GM12878 (cell line): Measurements from ENCODE around the gene SFT2D3. TPM values are rescaled to one million over a fixed set of nuclear protein-coding genes. Genes with fewer than 3 reads are reported as not detected.

Experiments used
- ATAC-seq: fragments of 200-7000 bp; cut with Tn5 transposase; 3 replicates; pipeline ENCODE4 v1.9.1; 2020; ENCODE audit warnings: mild to moderate bottlenecking, moderate library complexity
- BruUV-seq: library from RNA; stranded (reverse); fragments of 400-500 nt; replicated peaks from 2 replicates; lab custom pipeline; 2021; lab: Mats Ljungman, UMichigan
- CTCF ChIA-PET: fragments of 300-600 bp; sonication (Branson Sonifier 250); formaldehyde crosslinking; extraction: SDS; loops from one replicate; lab custom pipeline; 2021; ENCODE audit warnings: inconsistent platforms; lab: Yijun Ruan, JAX
- POLR2A ChIA-PET: fragments of 350-600 bp; formaldehyde crosslinking; extraction: SDS; loops from one replicate; lab custom pipeline; 2021; ENCODE audit warnings: inconsistent platforms; lab: Charles Lee
- RAD21 ChIA-PET: fragments of 300-600 bp; sonication (Branson Sonifier 250); formaldehyde crosslinking; loops from one replicate; lab custom pipeline; 2023; ENCODE audit warnings: antibody characterized with exemption; ENCODE audit not compliant: unreplicated experiment; lab: Charles Lee
- SMC1A ChIA-PET: fragments of 300-600 bp; sonication (Branson Sonifier 250); formaldehyde crosslinking; loops from one replicate; lab custom pipeline; 2023; ENCODE audit not compliant: unreplicated experiment, uncharacterized antibody; lab: Charles Lee
- DNase-seq: peaks from one replicate; pipeline ENCODE4 v3.0.0-alpha.2; 2011; ENCODE audit warnings: low read depth, low spot score
- FAIRE-seq: peaks from 3 replicates; lab custom pipeline; 2011; peaks lifted over from hg19 to GRCh38; lab: Jason Lieb, UNC
- H2AFZ ChIP-seq: 2 replicates; pipeline ENCODE4 v1.6.0; 2011; ENCODE audit warnings: low read depth, low read length, control low read depth; ENCODE audit not compliant: control insufficient read depth
- H3K27ac ChIP-seq: 2 replicates; pipeline ENCODE4 v1.5.1; 2011; ENCODE audit warnings: control low read depth; ENCODE audit not compliant: control insufficient read depth, insufficient read depth
- H3K27me3 ChIP-seq, 2 experiments: replicated peaks in 1 of 2; 2 replicates each; pipeline versions ENCODE4 v1.6.0 to v1.6.1; 2011; ENCODE audit warnings: low read length in 1 of 2; ENCODE audit not compliant: control insufficient read depth in 2 of 2, insufficient read depth in 2 of 2
- H3K36me3 ChIP-seq, 2 experiments: 2 replicates each; pipeline ENCODE4 v1.5.1; 2011; ENCODE audit warnings: low read length in 1 of 2; ENCODE audit not compliant: control insufficient read depth in 2 of 2, insufficient read depth in 2 of 2
- H3K4me1 ChIP-seq: 2 replicates; pipeline ENCODE4 v1.6.1; 2011; ENCODE audit warnings: mild to moderate bottlenecking, low read length, moderate library complexity, mixed read lengths; ENCODE audit not compliant: control insufficient read depth, insufficient read depth
- H3K4me2 ChIP-seq: 2 replicates; pipeline ENCODE4 v1.6.0; 2011; ENCODE audit warnings: control low read depth; ENCODE audit not compliant: control insufficient read depth, insufficient read depth
- H3K4me3 ChIP-seq: fragments of 200-600 bp; sonication (generic); 2 replicates; pipeline ENCODE4 v1.5.1; 2016
- H3K79me2 ChIP-seq: 2 replicates; pipeline ENCODE4 v1.6.0; 2011; ENCODE audit warnings: low read length; ENCODE audit not compliant: control insufficient read depth, insufficient read depth
- H3K9ac ChIP-seq: 2 replicates; pipeline ENCODE4 v1.8.0; 2011; ENCODE audit warnings: low read length, control low read depth, mixed read lengths; ENCODE audit not compliant: control insufficient read depth, insufficient read depth
- H3K9me3 ChIP-seq: replicated peaks from 3 replicates; pipeline ENCODE4 v1.5.1; 2011; ENCODE audit warnings: mild to moderate bottlenecking, low read length; ENCODE audit not compliant: control insufficient read depth, insufficient read depth
- H4K20me1 ChIP-seq: 2 replicates; pipeline ENCODE4 v1.6.0; 2011; ENCODE audit not compliant: control insufficient read depth, insufficient read depth
- CHD4 ChIP-seq: fragments of 200-600 bp; sonication (generic); IDR thresholded peaks from 2 replicates; pipeline ENCODE4 v1.6.1; 2016; ENCODE audit warnings: mild to moderate bottlenecking
- HDAC6 ChIP-seq: fragments of 200-600 bp; sonication (generic); IDR thresholded peaks from one replicate; pipeline ENCODE4 v1.8.0; 2017; ENCODE audit warnings: antibody characterized with exemption; ENCODE audit not compliant: unreplicated experiment
- HDGF ChIP-seq: fragments of 450-650 bp; IDR thresholded peaks from 2 replicates; pipeline ENCODE4 v1.6.1; 2016; ENCODE audit warnings: antibody characterized with exemption
- MXI1 ChIP-seq: fragments of 150-350 bp; IDR thresholded peaks from 2 replicates; pipeline ENCODE4 v1.6.1; 2011; ENCODE audit warnings: low read depth, mild to moderate bottlenecking, inconsistent platforms, low read length, improper control_type of control experiment
- NFXL1 ChIP-seq: fragments of 450-650 bp; IDR thresholded peaks from 2 replicates; pipeline ENCODE4 v1.6.1; 2017; ENCODE audit warnings: antibody characterized with exemption, mild to moderate bottlenecking, borderline replicate concordance
- RAD21 ChIP-seq: IDR thresholded peaks from 2 replicates; pipeline ENCODE4 v1.6.1; 2011; ENCODE audit warnings: mild to moderate bottlenecking, low read depth, low read length, moderate library complexity; ENCODE audit not compliant: insufficient read depth
- SREBF2 ChIP-seq: IDR thresholded peaks from 2 replicates; pipeline ENCODE4 v1.6.1; 2012; ENCODE audit warnings: mild to moderate bottlenecking, low read length
- SUZ12 ChIP-seq: fragments of 200-600 bp; sonication (generic); IDR thresholded peaks from one replicate; pipeline ENCODE4 v1.6.1; 2018; ENCODE audit warnings: antibody characterized with exemption, mild to moderate bottlenecking; ENCODE audit not compliant: unreplicated experiment
- TCF3 ChIP-seq: IDR thresholded peaks from 2 replicates; pipeline ENCODE4 v1.6.1; 2012; ENCODE audit warnings: low read depth, mild to moderate bottlenecking, low read length, borderline replicate concordance; ENCODE audit not compliant: insufficient read depth
- ZZZ3 ChIP-seq: IDR thresholded peaks from 2 replicates; pipeline ENCODE4 v1.6.1; 2011; ENCODE audit warnings: low read depth; ENCODE audit not compliant: control insufficient read depth, insufficient read length
- WGBS: methylation state at CpG from one replicate; pipeline ENCODE4 v1.1.6; 2016; ENCODE audit warnings: low lambda C conversion rate; ENCODE audit not compliant: insufficient replicate concordance, insufficient coverage; ENCODE audit errors: missing lambda C conversion rate; 5-methylcytosine and 5-hydroxymethylcytosine counted together
- in situ Hi-C: fragments of 300-500 bp; cut with MboI; formaldehyde crosslinking; loops from 9 replicates; pipeline ENCODE4 v1.14.3; 2018; ENCODE audit warnings: mixed read lengths
- intact Hi-C: fragments of 100-400 bp; cut with micrococcal nuclease; formaldehyde crosslinking; loops from one replicate; pipeline ENCODE4 v1.14.2; 2022; ENCODE audit not compliant: unreplicated experiment
- polyA plus RNA-seq, 11 experiments: library from polyadenylated mRNA; depleted of rRNA in 4 of 11; unstranded in 6 of 11; stranded (reverse) in 5 of 11; fragments of >200 nt; fragmentation: Nextera tagmentation in 4 of 11; fragmentation: Illumina TruSeq in 1 of 11; extraction: Ambion mirVana in 4 of 11; extraction: Trizol in 1 of 11; gene quantifications; 1 replicate in 1 of 11; 2 replicates in 10 of 11; pipeline versions ENCODE4 v1.2.1 to v1.2.3, GENCODE V29; 2011 to 2016; ENCODE audit warnings: inconsistent platforms in 2 of 11, missing spikeins in 2 of 11, low read depth in 1 of 11
- total RNA-seq, 4 experiments: library from RNA; depleted of rRNA in 3 of 4; stranded (reverse); fragments of >200 nt in 3 of 4; fragmentation: Illumina TruSeq in 1 of 4; extraction: Trizol in 1 of 4; gene quantifications; 2 replicates each; pipeline versions ENCODE4 v1.2.1 to v1.2.3, GENCODE V29; 2013 to 2021
- TF ChIP-seq, protein P1 (sequence below): fragments of 450-650 bp; IDR thresholded peaks from 2 replicates; pipeline ENCODE4 v1.6.1; 2017; ENCODE audit warnings: mild to moderate bottlenecking, low read depth, inconsistent platforms; ENCODE audit not compliant: poor library complexity, severe bottlenecking
- TF ChIP-seq, protein P2 (sequence below): fragments of 450-650 bp; IDR thresholded peaks from 2 replicates; pipeline ENCODE4 v1.6.1; 2018; ENCODE audit warnings: borderline replicate concordance, mild to moderate bottlenecking; ENCODE audit not compliant: partially characterized antibody

SFT2D3 gene
- total and polyA plus RNA-seq, 10 of the 15 experiments (the other 5 are each of a cell fraction or from before 2014, with no cell fraction given): 4.2 to 8.4 (median 6.6) TPM; not detected in 4

DNA sequence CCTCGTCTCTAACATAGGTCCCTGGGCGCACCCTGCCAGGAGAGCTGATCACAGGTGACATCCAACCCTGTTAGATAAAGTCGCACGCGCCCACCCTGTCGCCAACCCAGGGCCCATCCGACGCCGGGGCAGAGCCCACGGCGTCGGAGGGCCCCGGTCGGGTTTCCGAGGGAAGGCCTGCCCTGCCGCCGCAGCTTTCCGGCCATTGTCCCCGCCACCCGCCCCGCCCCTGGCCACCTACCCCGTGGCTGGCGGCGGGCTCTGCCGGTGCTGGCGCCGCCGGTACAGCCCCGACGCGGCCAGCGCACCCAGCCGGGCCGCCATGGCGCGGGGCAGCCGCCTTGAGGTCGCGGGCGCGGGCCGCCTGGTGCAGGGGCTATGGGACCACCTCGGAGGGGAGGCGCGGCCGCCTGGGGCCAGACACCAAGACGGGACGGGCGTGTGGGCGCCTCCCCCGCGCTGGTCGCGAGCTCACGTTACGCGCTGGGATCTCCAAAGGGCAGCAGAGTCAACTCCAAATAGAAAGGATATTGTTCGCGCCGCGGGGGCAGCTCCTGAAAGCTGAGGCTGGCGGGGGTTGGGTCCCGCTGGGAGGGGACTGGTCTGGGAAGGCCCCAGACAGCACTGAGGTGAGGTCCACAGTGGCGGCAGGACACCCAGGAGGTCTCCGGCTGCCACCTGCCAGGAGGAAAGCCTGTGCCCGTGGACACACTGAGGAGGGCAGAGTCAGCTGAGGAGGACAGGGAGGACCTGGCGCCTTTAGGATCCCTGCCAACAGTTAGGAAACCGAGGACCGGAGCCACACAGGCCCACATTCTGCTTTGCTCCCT is 37.0 kb upstream of the SFT2D3 start:
- Histone ChIP-seq H3K27me3 (peaks cover 7 to 8% of the 10 kb centered on the region in 2 experiments), H3K4me2 (no peak overlapping the region), H3K9ac (no peak overlapping the region), H3K79me2 (no peaks in the 10 kb centered on the region), H3K4me1 (no peaks in the 10 kb centered on the region), H3K4me3 (no peak overlapping the region), H2AFZ (no peak overlapping the region), H4K20me1 (no peaks in the 10 kb centered on the region), H3K36me3 (no peaks in the 10 kb centered on the region), H3K9me3 (no peaks in the 10 kb centered on the region), H3K27ac (no peak overlapping the region)
- ChIA-PET RAD21 (no interaction called here), POLR2A (no interaction called here), CTCF (interaction anchor here (1.7 kb wide), 1 partner anchor 12 kb away, joined by 4 read pairs; no protein-coding TSS in a partner anchor), SMC1A (no interaction called here)
- intact Hi-C loops (no loop called here), in situ Hi-C loops (no loop called here)
- BruUV-seq: no TSS peak
- 25% methylated on average over 67 of the region's 69 CpGs for WGBS
- ATAC-seq (no peak), DNase-seq (no peak), FAIRE-seq (no peak)
- TF ChIP-seq SUZ12 (peak; percentile 73), NFXL1 (no peak)

DNA sequence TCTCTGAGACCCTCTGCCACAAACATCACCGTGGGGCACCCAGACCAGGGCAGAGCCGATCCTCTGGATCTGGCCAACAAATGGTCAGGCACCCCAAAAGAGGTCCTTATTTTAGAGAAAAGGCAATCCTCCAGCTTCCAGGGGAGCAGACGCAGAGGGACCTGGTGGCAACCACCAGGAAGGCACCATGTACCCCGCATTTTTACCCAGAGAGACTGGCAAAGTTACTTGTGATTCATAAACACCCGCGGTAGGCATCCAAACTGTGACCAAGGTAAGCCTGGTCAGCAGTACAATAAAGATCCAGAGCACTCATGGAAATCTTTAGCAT is 36.4 kb upstream of the SFT2D3 start:
- ChIA-PET CTCF (interaction anchor here (1.7 kb wide), 1 partner anchor 13 kb away, joined by 4 read pairs; no protein-coding TSS in a partner anchor), RAD21 (no interaction called here), POLR2A (no interaction called here), SMC1A (no interaction called here)
- intact Hi-C loops (no loop called here), in situ Hi-C loops (no loop called here)
- Histone ChIP-seq H3K27ac (no peak overlapping the region), H3K4me3 (no peak overlapping the region), H3K4me2 (no peak overlapping the region), H3K27me3 (peaks cover 7 to 8% of the 10 kb centered on the region in 2 experiments), H3K9ac (no peak overlapping the region), H4K20me1 (no peaks in the 10 kb centered on the region), H3K4me1 (no peaks in the 10 kb centered on the region), H3K9me3 (no peaks in the 10 kb centered on the region), H3K79me2 (no peaks in the 10 kb centered on the region), H2AFZ (no peak overlapping the region), H3K36me3 (no peaks in the 10 kb centered on the region)
- FAIRE-seq: no peak
- BruUV-seq: no TSS peak
- no peak for DNase-seq
- 71% methylated on average over 6 of the region's 6 CpGs for WGBS
- ATAC-seq: no peak
- TF ChIP-seq, protein P1, sequence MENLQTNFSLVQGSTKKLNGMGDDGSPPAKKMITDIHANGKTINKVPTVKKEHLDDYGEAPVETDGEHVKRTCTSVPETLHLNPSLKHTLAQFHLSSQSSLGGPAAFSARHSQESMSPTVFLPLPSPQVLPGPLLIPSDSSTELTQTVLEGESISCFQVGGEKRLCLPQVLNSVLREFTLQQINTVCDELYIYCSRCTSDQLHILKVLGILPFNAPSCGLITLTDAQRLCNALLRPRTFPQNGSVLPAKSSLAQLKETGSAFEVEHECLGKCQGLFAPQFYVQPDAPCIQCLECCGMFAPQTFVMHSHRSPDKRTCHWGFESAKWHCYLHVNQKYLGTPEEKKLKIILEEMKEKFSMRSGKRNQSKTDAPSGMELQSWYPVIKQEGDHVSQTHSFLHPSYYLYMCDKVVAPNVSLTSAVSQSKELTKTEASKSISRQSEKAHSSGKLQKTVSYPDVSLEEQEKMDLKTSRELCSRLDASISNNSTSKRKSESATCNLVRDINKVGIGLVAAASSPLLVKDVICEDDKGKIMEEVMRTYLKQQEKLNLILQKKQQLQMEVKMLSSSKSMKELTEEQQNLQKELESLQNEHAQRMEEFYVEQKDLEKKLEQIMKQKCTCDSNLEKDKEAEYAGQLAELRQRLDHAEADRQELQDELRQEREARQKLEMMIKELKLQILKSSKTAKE: no peak
- TF ChIP-seq SREBF2 (no peak), CHD4 (no peak), RAD21 (no peak), TCF3 (no peak), HDAC6 (no peak), MXI1 (no peak), HDGF (no peak), ZZZ3 (no peak)
- TF ChIP-seq, protein P2, sequence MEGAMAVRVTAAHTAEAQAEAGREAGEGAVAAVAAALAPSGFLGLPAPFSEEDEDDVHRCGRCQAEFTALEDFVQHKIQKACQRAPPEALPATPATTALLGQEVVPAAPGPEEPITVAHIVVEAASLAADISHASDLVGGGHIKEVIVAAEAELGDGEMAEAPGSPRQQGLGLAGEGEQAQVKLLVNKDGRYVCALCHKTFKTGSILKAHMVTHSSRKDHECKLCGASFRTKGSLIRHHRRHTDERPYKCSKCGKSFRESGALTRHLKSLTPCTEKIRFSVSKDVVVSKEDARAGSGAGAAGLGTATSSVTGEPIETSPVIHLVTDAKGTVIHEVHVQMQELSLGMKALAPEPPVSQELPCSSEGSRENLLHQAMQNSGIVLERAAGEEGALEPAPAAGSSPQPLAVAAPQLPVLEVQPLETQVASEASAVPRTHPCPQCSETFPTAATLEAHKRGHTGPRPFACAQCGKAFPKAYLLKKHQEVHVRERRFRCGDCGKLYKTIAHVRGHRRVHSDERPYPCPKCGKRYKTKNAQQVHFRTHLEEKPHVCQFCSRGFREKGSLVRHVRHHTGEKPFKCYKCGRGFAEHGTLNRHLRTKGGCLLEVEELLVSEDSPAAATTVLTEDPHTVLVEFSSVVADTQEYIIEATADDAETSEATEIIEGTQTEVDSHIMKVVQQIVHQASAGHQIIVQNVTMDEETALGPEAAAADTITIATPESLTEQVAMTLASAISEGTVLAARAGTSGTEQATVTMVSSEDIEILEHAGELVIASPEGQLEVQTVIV: no peak
